HG02981 (cell line): ENCODE measurements around the gene MOB3A.

Experiments used
- ATAC-seq: cut with Tn5 transposase; IDR thresholded peaks from one replicate; pipeline ENCODE4 v1.9.1; 2021; ENCODE audit warnings: mild to moderate bottlenecking, moderate library complexity; ENCODE audit not compliant: unreplicated experiment

Gene MOB3A

GRCh38 chr19:2060884-2061494 lies 35.1 kb downstream of the MOB3A start:
- peak; percentile 26 for ATAC-seq

DNA sequence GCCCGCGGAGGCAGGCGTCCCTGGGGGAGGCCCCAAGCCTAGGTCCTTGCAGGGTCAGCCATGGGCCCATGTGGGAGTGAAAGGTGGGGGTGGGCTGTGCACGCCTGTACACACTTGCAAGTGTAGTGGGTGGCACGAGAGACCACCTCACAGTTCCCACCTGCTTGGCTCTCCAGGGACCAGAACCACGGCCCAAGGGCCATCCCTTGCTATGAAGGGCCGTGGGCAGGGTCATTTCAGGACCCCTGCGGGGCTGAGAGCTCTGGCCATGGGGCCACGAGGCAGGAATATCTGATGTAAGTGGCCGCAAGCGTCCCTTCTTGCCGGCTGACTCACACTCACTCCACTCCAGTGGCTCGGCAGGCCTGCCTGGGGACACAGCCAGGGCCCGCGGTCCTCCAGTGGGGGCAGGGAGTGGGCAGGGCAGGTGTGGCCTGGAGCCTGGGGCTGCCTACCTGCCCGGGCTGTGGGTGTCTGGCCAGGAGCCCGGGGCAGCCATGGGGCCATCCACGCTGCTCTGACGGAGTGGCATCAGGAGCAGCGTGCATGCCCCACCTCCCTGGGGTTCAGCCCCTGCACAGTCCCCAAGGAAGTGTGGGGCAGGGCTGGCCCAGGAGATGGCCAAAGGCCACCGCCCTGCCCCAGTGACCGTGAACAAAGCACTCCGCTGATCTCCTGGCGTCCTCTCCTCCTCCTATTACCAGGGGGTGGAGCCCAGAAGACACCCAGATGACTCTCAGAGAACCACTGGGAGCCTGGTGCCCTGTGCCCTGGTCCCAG lies 36.5 kb downstream of the MOB3A start:
- no peak for ATAC-seq

DNA sequence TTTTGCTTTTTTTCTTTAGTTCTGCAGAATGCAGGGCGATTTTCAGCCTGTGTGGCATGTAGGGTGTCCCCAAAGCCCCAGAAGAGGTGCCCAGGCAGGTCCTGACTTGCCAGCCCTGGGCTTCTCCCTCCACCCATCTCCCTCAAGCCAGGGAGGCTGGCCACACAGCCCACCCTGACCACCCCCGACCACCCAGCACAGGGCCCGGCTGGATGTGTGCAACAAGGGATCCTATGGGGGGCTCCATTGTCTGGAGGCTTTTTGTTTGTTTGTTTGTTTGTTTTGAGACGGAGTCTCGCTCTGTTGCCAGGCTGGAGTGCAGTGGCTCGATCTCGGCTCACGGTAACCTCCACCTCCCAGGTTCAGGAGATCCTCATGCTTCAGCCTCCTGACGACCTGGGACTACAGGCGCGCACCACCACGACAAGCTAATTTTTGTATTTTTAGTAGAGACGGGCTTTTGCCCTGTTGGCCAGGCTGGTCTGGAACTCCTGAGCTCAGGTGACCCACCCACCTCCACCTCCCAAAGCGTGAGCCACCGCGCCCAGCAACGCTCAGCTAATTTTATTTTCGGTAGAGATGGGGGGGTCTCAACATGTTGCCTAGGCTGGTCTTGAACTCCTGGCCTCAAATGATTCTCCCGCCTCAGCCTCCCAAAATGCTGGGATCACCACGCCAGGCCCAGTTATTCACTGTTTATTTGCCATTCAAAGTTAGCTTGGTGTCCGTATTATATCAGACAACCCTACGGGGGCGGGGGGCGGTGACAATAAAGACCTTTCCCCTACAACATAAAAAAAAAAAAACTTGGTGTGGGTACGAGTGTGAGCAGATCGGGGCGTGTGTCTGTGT lies 37.3 kb downstream of the MOB3A start:
- ATAC-seq: no peak

DNA sequence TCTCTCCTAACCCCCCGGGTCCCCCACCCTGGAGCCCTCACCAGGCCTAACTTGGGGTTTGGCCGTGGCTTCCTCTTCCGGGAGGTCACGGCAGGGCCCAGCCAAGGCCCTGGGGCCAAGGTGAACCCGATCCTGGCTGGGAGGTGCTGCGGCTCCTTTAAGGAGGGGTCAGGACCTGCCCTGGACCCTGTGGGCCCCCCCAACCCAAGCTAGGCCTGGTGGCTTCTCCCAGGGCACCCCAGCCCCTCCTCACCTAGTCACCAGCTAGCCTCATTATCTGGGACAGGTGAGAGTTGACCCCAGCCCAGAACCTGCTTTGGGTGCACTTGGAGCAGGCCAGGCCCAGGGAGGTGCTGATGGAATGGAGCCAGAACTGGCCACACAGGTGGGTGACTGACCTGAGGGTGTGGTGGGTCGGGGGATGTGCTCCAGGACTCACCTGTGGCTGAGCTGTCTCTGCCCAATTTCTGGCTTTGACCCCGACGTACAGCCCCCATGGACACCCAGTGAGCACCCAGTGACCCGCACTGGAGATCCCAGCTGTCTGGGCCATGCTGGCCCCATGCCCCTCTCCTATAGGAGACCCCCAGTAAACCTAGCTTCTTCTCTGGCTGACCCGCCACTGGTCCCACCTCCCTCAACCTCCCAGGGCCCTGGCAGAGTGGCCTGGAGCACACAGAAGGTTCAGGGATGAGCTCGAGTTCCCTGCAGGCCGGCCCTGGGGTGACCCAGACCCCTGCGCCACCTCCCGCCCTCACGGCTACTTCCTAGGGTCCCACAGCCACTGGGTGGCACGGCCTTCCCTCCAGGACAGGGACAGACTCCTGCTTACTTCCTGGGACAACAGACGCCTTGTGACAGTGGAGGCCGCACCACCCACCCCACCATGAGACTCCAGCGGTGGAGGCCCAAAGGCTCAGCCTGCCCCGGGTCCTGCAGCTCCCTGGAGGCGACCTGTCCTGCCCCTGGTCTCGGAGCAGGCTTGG lies 38.3 kb downstream of the MOB3A start:
- no peak for ATAC-seq

- ATAC-seq: no peak
These were observed 39.3 kb downstream of the MOB3A start for GRCh38 chr19:2056837-2057192.

- no peak for ATAC-seq
These were observed 39.9 kb downstream of the MOB3A start for GRCh38 chr19:2055931-2056836.

DNA sequence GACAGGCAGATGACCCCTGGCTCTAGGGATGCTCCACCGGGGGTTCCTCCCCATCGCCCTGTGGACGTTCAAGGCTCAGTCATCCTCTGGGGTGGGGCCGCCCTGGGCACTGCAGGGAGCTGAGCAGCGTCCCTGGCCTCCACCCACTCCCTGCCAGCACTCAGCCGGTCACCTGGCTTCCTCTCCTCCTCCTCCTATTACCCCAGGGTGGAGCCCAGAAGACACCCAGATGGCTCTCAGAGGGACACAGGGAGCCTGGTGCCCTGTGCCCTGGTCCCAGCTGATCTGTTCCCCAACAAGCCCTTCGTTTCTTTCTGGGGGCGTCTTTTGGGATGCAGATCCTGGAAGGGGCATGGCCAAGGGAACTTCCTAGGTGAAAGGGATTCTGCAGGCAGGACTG lies 41.4 kb downstream of the MOB3A start:
- no peak for ATAC-seq

GRCh38 chr19:2053601-2054389 lies 42.3 kb downstream of the MOB3A start:
- ATAC-seq: no peak

- ATAC-seq: no peak
These were observed 44.1 kb downstream of the MOB3A start for GRCh38 chr19:2051773-2052704.

GRCh38 chr19:2050991-2051772 lies 44.9 kb downstream of the MOB3A start, which contains the start of gene MKNK2:
MKNK2 (minus strand) TSS chr19:2051244; CDS start chr19:2050851, 393 bp downstream.
- peak; percentile 49 for ATAC-seq

DNA sequence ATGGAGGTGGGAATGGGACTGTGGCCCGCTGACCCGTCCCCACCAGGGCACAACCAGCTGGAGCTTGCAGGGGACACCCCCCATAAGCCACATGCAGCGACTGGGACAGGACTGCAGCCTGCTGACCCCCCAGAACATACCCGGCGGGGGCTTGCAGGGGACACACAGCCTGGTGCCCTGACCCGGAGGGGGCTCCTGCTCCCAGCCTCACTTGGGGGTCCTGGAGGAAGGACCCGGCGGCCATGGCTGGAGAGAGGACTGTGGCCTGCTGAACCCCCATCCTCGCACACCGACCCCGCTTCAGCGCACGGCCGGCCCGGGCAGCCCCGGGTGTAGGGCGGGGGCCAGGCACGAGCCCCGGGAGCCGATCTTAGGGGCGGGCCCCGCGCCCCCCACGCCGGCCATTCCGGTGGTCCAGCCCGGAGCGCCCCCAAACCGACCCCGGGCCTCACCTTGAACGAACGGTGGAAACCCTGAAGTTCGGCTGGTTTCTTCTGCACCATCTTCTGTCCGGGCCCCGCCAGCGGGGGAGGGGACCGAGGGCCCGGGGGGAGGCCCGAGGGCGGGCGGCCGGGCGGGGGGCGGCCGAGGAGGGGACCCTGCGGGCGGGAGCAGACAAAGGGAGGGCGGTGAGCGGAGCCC lies 45.7 kb downstream of the MOB3A start:
- ATAC-seq: peak; percentile 0

DNA sequence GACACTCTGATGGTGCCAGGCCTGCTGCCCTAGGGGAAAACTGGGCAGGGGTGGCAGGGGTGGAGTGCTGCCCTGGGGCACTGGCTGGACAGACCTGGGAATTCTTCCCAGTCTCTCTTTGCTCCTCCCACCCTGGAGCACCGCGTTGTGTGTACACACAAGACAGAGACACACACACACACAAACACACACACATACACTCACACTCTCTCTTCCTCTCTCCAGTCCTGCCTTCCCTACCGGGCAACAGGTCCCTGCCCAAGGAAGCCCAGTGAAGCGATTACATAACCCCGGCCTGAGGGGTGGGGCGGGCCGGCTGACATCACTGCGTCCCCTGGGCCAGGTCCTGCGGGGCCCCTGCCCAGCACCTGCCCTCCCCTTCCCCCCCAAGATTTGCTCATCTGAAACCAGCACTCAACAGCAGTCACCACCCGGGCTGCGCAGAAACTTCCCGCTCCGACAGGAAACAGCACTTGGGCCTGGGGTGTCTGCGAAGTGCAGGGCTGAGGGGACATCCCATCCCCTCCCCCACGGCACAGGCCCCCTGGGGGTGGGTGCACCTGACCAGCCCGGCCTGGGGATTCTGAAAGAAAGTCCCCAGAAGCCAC lies 46.3 kb downstream of the MOB3A start:
- ATAC-seq: no peak

DNA sequence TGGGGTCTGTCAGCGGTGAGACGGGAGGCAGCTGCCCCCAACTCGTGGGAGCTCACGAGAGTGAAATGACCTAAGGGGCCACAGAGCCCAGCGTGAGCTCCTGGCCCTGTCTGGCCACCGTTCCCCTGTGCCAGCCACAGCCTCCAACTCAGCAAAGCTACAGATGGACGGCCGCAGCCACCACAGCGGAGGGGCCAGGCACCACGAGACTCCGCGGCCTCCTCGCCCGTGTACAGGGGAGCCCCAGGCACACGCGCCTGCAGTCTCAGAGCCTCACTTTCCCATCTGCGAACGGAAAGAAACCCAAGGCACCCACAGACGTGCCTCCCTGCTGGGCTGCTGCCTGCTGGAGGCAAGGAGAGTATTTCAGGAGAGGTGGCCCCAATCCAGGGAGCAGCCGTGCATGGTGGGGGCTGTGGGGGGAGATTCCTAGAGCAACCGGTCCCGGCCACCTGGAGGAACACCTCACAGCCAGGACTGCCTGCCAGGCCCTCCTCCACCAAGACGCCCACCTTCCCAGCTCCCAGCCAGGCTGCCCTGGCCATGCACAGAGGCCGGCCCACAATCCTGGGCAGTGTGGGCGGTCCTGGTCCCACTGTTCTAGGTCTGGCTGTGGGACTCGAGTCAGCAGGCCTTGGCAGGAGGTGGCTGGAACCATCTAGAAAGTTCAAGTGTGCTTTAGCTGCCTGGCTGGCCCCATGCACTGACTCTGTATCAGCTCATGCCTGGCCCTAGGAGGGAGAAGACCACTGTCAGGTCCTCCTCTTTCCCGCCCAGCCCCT lies 47.0 kb downstream of the MOB3A start:
- no peak for ATAC-seq

- no peak for ATAC-seq
These were observed 47.8 kb downstream of the MOB3A start for GRCh38 chr19:2048104-2048958.
